HepG2 (cell line): Measurements from ENCODE around the gene PRPSAP2. TPM values are rescaled to one million over a fixed set of nuclear protein-coding genes. Genes with fewer than 3 reads are reported as not detected.

ENCODE experiments used
- ARID4A ChIP-seq: sonication (generic); formaldehyde crosslinking; IDR thresholded peaks from 2 replicates; pipeline ENCODE4 v1.5.0; 2020; ENCODE audit warnings: mild to moderate bottlenecking, missing genetic modification reagents, borderline replicate concordance
- DMAP1 ChIP-seq: IDR thresholded peaks from 2 replicates; pipeline ENCODE4 v1.6.1; 2016
- GTF2F1 ChIP-seq: fragments of 150-350 bp; IDR thresholded peaks from 2 replicates; pipeline ENCODE4 v1.6.1; 2014; ENCODE audit warnings: low read length
- HDAC6 ChIP-seq: fragments of 200-600 bp; sonication (generic); IDR thresholded peaks from 2 replicates; pipeline ENCODE4 v1.7.0; 2017; ENCODE audit warnings: mild to moderate bottlenecking, antibody characterized with exemption, low read length, low read depth
- ISL2 ChIP-seq: sonication (generic); formaldehyde crosslinking; IDR thresholded peaks from 2 replicates; pipeline ENCODE4 v1.5.0; 2020; ENCODE audit warnings: missing genetic modification reagents
- MAFK ChIP-seq, 2 experiments: IDR thresholded peaks in 1 of 2; conservative IDR thresholded peaks in 1 of 2; 2 replicates each; pipeline ENCODE4 v1.6.1; 2011; ENCODE audit warnings: improper control_type of control experiment in 2 of 2, low read length in 2 of 2
- MEIS1 ChIP-seq: sonication (generic); formaldehyde crosslinking; IDR thresholded peaks from 2 replicates; pipeline ENCODE4 v1.9.0; 2021; ENCODE audit warnings: mild to moderate bottlenecking, missing genetic modification reagents, moderate library complexity, borderline replicate concordance
- MEIS2 ChIP-seq: sonication (generic); formaldehyde crosslinking; IDR thresholded peaks from 2 replicates; pipeline ENCODE4 v1.9.0; 2021; ENCODE audit warnings: mild to moderate bottlenecking, missing genetic modification reagents
- MYNN ChIP-seq: sonication (generic); formaldehyde crosslinking; IDR thresholded peaks from 2 replicates; pipeline ENCODE4 v1.4.0; 2020; ENCODE audit warnings: mild to moderate bottlenecking, low read depth, missing genetic modification reagents
- MZF1 ChIP-seq: sonication (generic); formaldehyde crosslinking; IDR thresholded peaks from 2 replicates; pipeline ENCODE4 v1.8.1; 2023; ENCODE audit warnings: mild to moderate bottlenecking, missing genetic modification reagents, borderline replicate concordance
- NFIC ChIP-seq: IDR thresholded peaks from 2 replicates; pipeline ENCODE4 v1.6.1; 2012; ENCODE audit warnings: mild to moderate bottlenecking, low read length, inconsistent platforms
- NFYB ChIP-seq: sonication (generic); formaldehyde crosslinking; IDR thresholded peaks from 2 replicates; pipeline ENCODE4 v1.4.0; 2020; ENCODE audit warnings: missing genetic modification reagents
- RFX3 ChIP-seq: IDR thresholded peaks from 2 replicates; pipeline ENCODE4 v1.6.1; 2016; ENCODE audit warnings: missing biosample characterization, missing genetic modification reagents
- RFXANK ChIP-seq: IDR thresholded peaks from 2 replicates; pipeline ENCODE4 v1.6.1; 2016
- RORA ChIP-seq: sonication (generic); formaldehyde crosslinking; IDR thresholded peaks from 2 replicates; pipeline ENCODE4 v1.5.0; 2020; ENCODE audit warnings: mild to moderate bottlenecking, missing genetic modification reagents, moderate library complexity
- SRF ChIP-seq: IDR thresholded peaks from 2 replicates; pipeline ENCODE4 v1.6.1; 2011; ENCODE audit warnings: mild to moderate bottlenecking, low read depth, low read length, moderate library complexity
- TAF15 ChIP-seq: fragments of 200-400 bp; formaldehyde crosslinking; IDR thresholded peaks from one replicate; pipeline ENCODE4 v1.6.1; 2018; ENCODE audit warnings: mild to moderate bottlenecking, low read depth, low read length; ENCODE audit not compliant: poor library complexity, severe bottlenecking
- TCF12 ChIP-seq, 2 experiments: fragments of 450-650 bp in 1 of 2; sonication (generic) in 1 of 2; formaldehyde crosslinking in 1 of 2; IDR thresholded peaks; 2 replicates each; pipeline versions ENCODE4 v1.6.1 to v1.8.0; 2017 to 2022; ENCODE audit warnings: antibody characterized with exemption in 1 of 2, mild to moderate bottlenecking in 1 of 2, missing genetic modification reagents in 1 of 2, moderate library complexity in 1 of 2
- ZC3H4 ChIP-seq: sonication (generic); formaldehyde crosslinking; IDR thresholded peaks from 2 replicates; pipeline ENCODE4 v1.4.0; 2020; ENCODE audit warnings: missing genetic modification reagents, borderline replicate concordance
- ZFP91 ChIP-seq: sonication (generic); formaldehyde crosslinking; IDR thresholded peaks from 2 replicates; pipeline ENCODE4 v1.9.0; 2022; ENCODE audit warnings: missing genetic modification reagents, mild to moderate bottlenecking, borderline replicate concordance
- ZNF572 ChIP-seq: sonication (generic); formaldehyde crosslinking; IDR thresholded peaks from 2 replicates; pipeline ENCODE4 v1.5.1; 2020; ENCODE audit warnings: mild to moderate bottlenecking, missing genetic modification reagents
- ZNF660 ChIP-seq: sonication (generic); formaldehyde crosslinking; IDR thresholded peaks from 2 replicates; pipeline ENCODE4 v1.5.1; 2020; ENCODE audit warnings: mild to moderate bottlenecking, low read depth, missing genetic modification reagents, borderline replicate concordance
- ZNF766 ChIP-seq: sonication (generic); formaldehyde crosslinking; IDR thresholded peaks from 2 replicates; pipeline ENCODE4 v1.5.0; 2020; ENCODE audit warnings: missing genetic modification reagents, borderline replicate concordance
- ZNF841 ChIP-seq: sonication (generic); formaldehyde crosslinking; IDR thresholded peaks from 2 replicates; pipeline ENCODE4 v1.8.1; 2023; ENCODE audit warnings: missing genetic modification reagents, borderline replicate concordance
- ZSCAN31 ChIP-seq: sonication (generic); formaldehyde crosslinking; IDR thresholded peaks from 2 replicates; pipeline ENCODE4 v1.5.0; 2020; ENCODE audit warnings: low read depth, mild to moderate bottlenecking, missing genetic modification reagents
- polyA plus RNA-seq, 8 experiments: library from polyadenylated mRNA; depleted of rRNA in 3 of 8; stranded (reverse) in 7 of 8; unstranded in 1 of 8; fragments of >200 nt; fragmentation: Illumina TruSeq in 4 of 8; extraction: Trizol in 4 of 8; gene quantifications; 2 replicates each; pipeline versions ENCODE4 v1.2.1 to v1.2.3, GENCODE V29; 2011 to 2016; ENCODE audit warnings: low read depth in 4 of 8, missing spikeins in 1 of 8, mixed read lengths in 1 of 8; ENCODE audit not compliant: insufficient read depth in 1 of 8
- total RNA-seq, 5 experiments: library from RNA; depleted of rRNA; stranded (reverse); fragments of >200 nt; fragmentation: Illumina TruSeq; extraction: Trizol; gene quantifications; 2 replicates each; pipeline ENCODE4 v1.2.3, GENCODE V29; 2016; ENCODE audit warnings: low read depth in 1 of 5

Gene PRPSAP2
- total and polyA plus RNA-seq, 2 of the 13 experiments (the other 11 are each of a cell fraction or from before 2014, with no cell fraction given): 34.0 to 58.9 TPM

- TF ChIP-seq ARID4A (no peak), TCF12 (IDR thresholded peaks at IDR 0.05) (no peak), TCF12 (CRISPR knock-in tag; IDR thresholded peaks at IDR 0.05) (no peak), ZNF766 (CRISPR knock-in tag) (no peak), TAF15 (no peak), NFYB (no peak), ZNF660 (no peak), ZSCAN31 (CRISPR knock-in tag) (no peak), RFXANK (CRISPR knock-in tag) (no peak), MEIS2 (CRISPR knock-in tag) (no peak), MAFK (conservative IDR thresholded peaks at IDR 0.05 in 1 of 2, IDR thresholded peaks at IDR 0.05 in 1 of 2; ENCODE audit: low read length in 2 of 2) (no peak), GTF2F1 (no peak), MEIS1 (CRISPR knock-in tag) (no peak), NFIC (no peak), MZF1 (no peak), ZNF572 (CRISPR knock-in tag) (no peak), ISL2 (CRISPR knock-in tag) (no peak), DMAP1 (CRISPR knock-in tag) (no peak), RFX3 (CRISPR knock-in tag) (no peak), ZNF841 (CRISPR knock-in tag) (no peak), ZFP91 (CRISPR knock-in tag) (no peak), ZC3H4 (CRISPR knock-in tag) (no peak), HDAC6 (no peak), MYNN (CRISPR knock-in tag) (no peak), SRF (no peak), RORA (CRISPR knock-in tag) (no peak)
These were observed 63.0 kb downstream of the PRPSAP2 start (continued) for GRCh38 chr17:18920911-18921441.
